Spleen (tissue), 11 donors: ENCODE measurements around the gene EIF4A2. TPM values are rescaled to one million over a fixed set of nuclear protein-coding genes. Genes with fewer than 3 reads are reported as not detected.

ENCODE experiments used
- DNase-seq: peaks from one replicate; pipeline ENCODE4 v3.0.0-alpha.2; 2020
- H3K27ac ChIP-seq, 8 donors: fragments of 200-600 bp; sonication (generic) in 7 of 8; 1 replicate in 4 of 8; 2 replicates in 4 of 8; pipeline versions ENCODE4 v1.5.0 to v1.8.0; 2016 to 2021; ENCODE audit warnings: inconsistent platforms in 4 of 8, mild to moderate bottlenecking in 4 of 8, moderate library complexity in 1 of 8
- H3K27me3 ChIP-seq, 7 donors: fragments of 200-600 bp; sonication (generic) in 6 of 7; replicated peaks in 1 of 7; 1 replicate in 4 of 7; 2 replicates in 3 of 7; pipeline versions ENCODE4 v1.5.0 to v1.8.0; 2016 to 2021; ENCODE audit warnings: inconsistent platforms in 3 of 7, mild to moderate bottlenecking in 1 of 7
- H3K36me3 ChIP-seq, 6 donors: fragments of 200-600 bp; sonication (generic) in 5 of 6; 1 replicate in 4 of 6; 2 replicates in 2 of 6; pipeline versions ENCODE4 v1.5.0 to v1.8.0; 2016 to 2021; ENCODE audit warnings: inconsistent platforms in 2 of 6
- H3K4me1 ChIP-seq, 6 donors: fragments of 200-600 bp; sonication (generic) in 5 of 6; 1 replicate in 3 of 6; 2 replicates in 3 of 6; pipeline versions ENCODE4 v1.5.0 to v1.8.0; 2016 to 2021; ENCODE audit warnings: inconsistent platforms in 3 of 6
- H3K4me3 ChIP-seq, 8 donors: fragments of 200-600 bp; sonication (generic) in 7 of 8; 1 replicate in 4 of 8; 2 replicates in 4 of 8; pipeline versions ENCODE4 v1.5.0 to v1.8.0; 2016 to 2021; ENCODE audit warnings: inconsistent platforms in 4 of 8, mild to moderate bottlenecking in 4 of 8, moderate library complexity in 2 of 8
- H3K9me3 ChIP-seq, 8 donors: fragments of 200-600 bp; sonication (generic) in 7 of 8; 1 replicate in 4 of 8; 2 replicates in 4 of 8; pipeline versions ENCODE4 v1.5.0 to v1.8.0; 2016 to 2021; ENCODE audit warnings: inconsistent platforms in 4 of 8
- CTCF ChIP-seq, 11 experiments: fragments of 200-600 bp in 7 of 11; fragments of 450-650 bp in 4 of 11; sonication (generic) in 4 of 11; IDR thresholded peaks in 8 of 11; conservative IDR thresholded peaks in 3 of 11; 1 replicate in 7 of 11; 2 replicates in 4 of 11; pipeline versions ENCODE4 v1.4.0 to v1.8.0; 2016 to 2021; ENCODE audit warnings: antibody characterized with exemption in 11 of 11, inconsistent platforms in 4 of 11, mild to moderate bottlenecking in 1 of 11
- POLR2A ChIP-seq, 3 donors: fragments of 450-650 bp; IDR thresholded peaks; one replicate each; pipeline ENCODE4 v1.5.1; 2017; ENCODE audit warnings: antibody characterized with exemption in 3 of 3, mild to moderate bottlenecking in 1 of 3
- POLR2AphosphoS5 ChIP-seq, 3 donors: sonication (generic); formaldehyde crosslinking; IDR thresholded peaks; one replicate each; pipeline ENCODE4 v1.5.1; 2017; ENCODE audit warnings: antibody characterized with exemption in 3 of 3
- WGBS, 5 donors: extraction: QIAGEN DNeasy Blood & Tissue Kit in 3 of 5; methylation state at CpG; one replicate each; pipeline versions ENCODE4 v1.1.5 to v1.1.7; 2013 to 2018; 5-methylcytosine and 5-hydroxymethylcytosine counted together
- intact Hi-C: fragments of 100-400 bp; cut with DNase I; formaldehyde crosslinking; loops from one replicate; pipeline ENCODE4 v1.15.0; 2023; ENCODE audit warnings: low total_unique reads
- polyA plus RNA-seq, 3 donors: library from polyadenylated mRNA; stranded (reverse); fragments of 200-250 nt; gene quantifications; one replicate each; pipeline ENCODE4 v1.2.1, GENCODE V29; 2013
- total RNA-seq, 7 donors: library from RNA; depleted of rRNA in 3 of 7; stranded (reverse); fragments of >200 nt in 3 of 7; fragmentation: NEBNext Ultra II Directional in 4 of 7; extraction: Animal tissue kit (Norgen Biotek cat#: 25700) in 4 of 7; gene quantifications; one replicate each; pipeline versions ENCODE4 v1.1.0 to v1.2.1, GENCODE V29; 2016 to 2021
- donor health status: healthy with polysubstance abuse.
- donor health status: DM: no; HTN: no; CAD: no; lungs with moderate emphysema.
- donor health status: DM: no; HTN: no; CAD: no.
- donor health status: Bipolar disorder and iron deficiency.
- donor health status: healthy.
- donor health status: DM: no; HTN: no; CAD: no.
- donor health status: DM: yes; HTN: yes; CAD: no.

EIF4A2 gene
- total and polyA plus RNA-seq, 10 donors = 255 to 512 (median 357) TPM

- Histone ChIP-seq H3K36me3 (no peaks in the 10 kb centered on the region), H3K27ac (peak overlapping the region in 7 of 8 donors; percentile 7 to 75 (median 59)), H3K4me3 (peak overlapping the region; percentile 54 to 80 (median 64)), H3K9me3 (no peaks in the 10 kb centered on the region), H3K27me3 (peaks cover 3 to 90% (median 56%) of the 10 kb centered on the region in 7 donors), H3K4me1 (peaks cover 14 to 43% (median 26%) of the 10 kb centered on the region in 6 donors)
- peak; percentile 96 for DNase-seq
- TF ChIP-seq CTCF (IDR thresholded peaks at IDR 0.05 in 8 of 11, conservative IDR thresholded peaks at IDR 0.05 in 3 of 11) (no peak), POLR2AphosphoS5 (IDR thresholded peaks at IDR 0.05) (peak; percentile 80 to 87 (median 86))
- 2 to 8% (median 3%) methylated on average over 26 to 80 of the region's 80 CpGs for WGBS, 5 donors
- intact Hi-C loops = no loop called here
These were observed 43.8 kb downstream of the EIF4A2 start for GRCh38 chr3:186826976-186827857.

- 22 to 31% (median 28%) methylated on average over 4 to 5 of the region's 5 CpGs for WGBS, 5 donors
- DNase-seq = no peak
- H3K4me3 ChIP-seq = no peak overlapping the region
- H3K27ac ChIP-seq = no peak overlapping the region
- no peak for TF ChIP-seq CTCF (IDR thresholded peaks at IDR 0.05 in 8 of 11, conservative IDR thresholded peaks at IDR 0.05 in 3 of 11)
- no peak for TF ChIP-seq POLR2AphosphoS5 (IDR thresholded peaks at IDR 0.05)
- TF ChIP-seq POLR2A (IDR thresholded peaks at IDR 0.05) = no peak
- peaks cover 3 to 92% (median 57%) of the 10 kb centered on the region in 7 donors for H3K27me3 ChIP-seq
- H3K36me3 ChIP-seq = no peaks in the 10 kb centered on the region
- intact Hi-C loops = no loop called here
- H3K9me3 ChIP-seq = no peaks in the 10 kb centered on the region
- H3K4me1 ChIP-seq = peaks cover 14 to 43% (median 26%) of the 10 kb centered on the region in 6 donors
These were observed 45.0 kb downstream of the EIF4A2 start for GRCh38 chr3:186828340-186828739.

GRCh38 chr3:186831798-186832197 lies 48.4 kb downstream of the EIF4A2 start:
- Histone ChIP-seq H3K9me3 (no peaks in the 10 kb centered on the region), H3K27me3 (peaks cover 3 to 67% (median 32%) of the 10 kb centered on the region in 7 donors), H3K4me3 (no peak overlapping the region), H3K27ac (no peak overlapping the region), H3K36me3 (no peaks in the 10 kb centered on the region), H3K4me1 (peaks cover 4 to 21% (median 6%) of the 10 kb centered on the region in 6 donors)
- 54 to 77% (median 72%) methylated on average over 4 of the region's 4 CpGs for WGBS, 5 donors
- DNase-seq = no peak
- TF ChIP-seq CTCF (IDR thresholded peaks at IDR 0.05 in 8 of 11, conservative IDR thresholded peaks at IDR 0.05 in 3 of 11) = no peak
- no peak for TF ChIP-seq POLR2AphosphoS5 (IDR thresholded peaks at IDR 0.05)
- no peak for TF ChIP-seq POLR2A (IDR thresholded peaks at IDR 0.05)
- intact Hi-C loops = no loop called here

GRCh38 chr3:186832276-186832675 lies 48.9 kb downstream of the EIF4A2 start:
- no peak overlapping the region for H3K27ac ChIP-seq
- no peak overlapping the region for H3K4me3 ChIP-seq
- H3K27me3 ChIP-seq = peaks cover 3 to 62% (median 32%) of the 10 kb centered on the region in 7 donors
- no peaks in the 10 kb centered on the region for H3K36me3 ChIP-seq
- H3K4me1 ChIP-seq = peaks cover 0 to 16% (median 6%) of the 10 kb centered on the region in 6 donors
- WGBS, 5 donors = 53 to 83% (median 70%) methylated on average over 1 of the region's 1 CpG
- DNase-seq = no peak
- no peaks in the 10 kb centered on the region for H3K9me3 ChIP-seq
- TF ChIP-seq POLR2AphosphoS5 (IDR thresholded peaks at IDR 0.05) (no peak), CTCF (IDR thresholded peaks at IDR 0.05 in 8 of 11, conservative IDR thresholded peaks at IDR 0.05 in 3 of 11) (no peak), POLR2A (IDR thresholded peaks at IDR 0.05) (no peak)
- intact Hi-C loops = no loop called here
